ENCODE measurements around the gene BANF1.

- TF ChIP-seq MAZ (CRISPR knock-in tag; conservative IDR thresholded peaks at IDR 0.05 in 1 of 2, IDR thresholded peaks at IDR 0.05 in 1 of 2) (no peak), RBBP5 (IDR thresholded peaks at IDR 0.05; ENCODE audit: borderline replicate concordance, insufficient read depth, low read length, poor library complexity, severe bottlenecking) (no peak), ZNF431 (CRISPR knock-in tag; IDR thresholded peaks at IDR 0.05) (no peak), IRF2 (CRISPR knock-in tag; IDR thresholded peaks at IDR 0.05) (no peak), NBN (IDR thresholded peaks at IDR 0.05; ENCODE audit: low read depth) (no peak), TBP (optimal IDR thresholded peaks at IDR 0.05; ENCODE audit: low read depth, low read length) (no peak), ETV6 (IDR thresholded peaks at IDR 0.05; ENCODE audit: borderline replicate concordance in 1 of 2, low read depth in 2 of 2, low read length in 1 of 2) (no peak), ETV6 (CRISPR knock-in tag; IDR thresholded peaks at IDR 0.05; ENCODE audit: borderline replicate concordance) (no peak), FOXK2 (conservative IDR thresholded peaks at IDR 0.05 in 1 of 2, IDR thresholded peaks at IDR 0.05 in 1 of 2; ENCODE audit: low read depth in 2 of 2) (no peak), JUND (IDR thresholded peaks at IDR 0.05; ENCODE audit: borderline replicate concordance, low read depth, low read length) (no peak), JUND (tag; IDR thresholded peaks at IDR 0.05; ENCODE audit: borderline replicate concordance, low read depth, low read length) (no peak), CBX3 (IDR thresholded peaks at IDR 0.05; ENCODE audit: borderline replicate concordance in 1 of 2, low read length in 2 of 2) (no peak), TFAM (CRISPR knock-in tag; conservative IDR thresholded peaks at IDR 0.05) (no peak), FOXM1 (IDR thresholded peaks at IDR 0.05; ENCODE audit: low read depth) (no peak), FOXM1 (CRISPR knock-in tag; IDR thresholded peaks at IDR 0.05; ENCODE audit: low read depth) (no peak), ZNF274 (IDR thresholded peaks at IDR 0.05; ENCODE audit: borderline replicate concordance, low read depth, low read length) (no peak)
- TF ChIP-seq, protein P1, sequence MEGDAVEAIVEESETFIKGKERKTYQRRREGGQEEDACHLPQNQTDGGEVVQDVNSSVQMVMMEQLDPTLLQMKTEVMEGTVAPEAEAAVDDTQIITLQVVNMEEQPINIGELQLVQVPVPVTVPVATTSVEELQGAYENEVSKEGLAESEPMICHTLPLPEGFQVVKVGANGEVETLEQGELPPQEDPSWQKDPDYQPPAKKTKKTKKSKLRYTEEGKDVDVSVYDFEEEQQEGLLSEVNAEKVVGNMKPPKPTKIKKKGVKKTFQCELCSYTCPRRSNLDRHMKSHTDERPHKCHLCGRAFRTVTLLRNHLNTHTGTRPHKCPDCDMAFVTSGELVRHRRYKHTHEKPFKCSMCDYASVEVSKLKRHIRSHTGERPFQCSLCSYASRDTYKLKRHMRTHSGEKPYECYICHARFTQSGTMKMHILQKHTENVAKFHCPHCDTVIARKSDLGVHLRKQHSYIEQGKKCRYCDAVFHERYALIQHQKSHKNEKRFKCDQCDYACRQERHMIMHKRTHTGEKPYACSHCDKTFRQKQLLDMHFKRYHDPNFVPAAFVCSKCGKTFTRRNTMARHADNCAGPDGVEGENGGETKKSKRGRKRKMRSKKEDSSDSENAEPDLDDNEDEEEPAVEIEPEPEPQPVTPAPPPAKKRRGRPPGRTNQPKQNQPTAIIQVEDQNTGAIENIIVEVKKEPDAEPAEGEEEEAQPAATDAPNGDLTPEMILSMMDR (IDR thresholded peaks at IDR 0.05 in 2 of 3, conservative IDR thresholded peaks at IDR 0.05 in 1 of 3; ENCODE audit: insufficient read depth in 2 of 3, low read depth in 1 of 3, low read length in 3 of 3): no peak
These were observed 11.4 kb downstream of the BANF1 start for GRCh38 chr11:66013762-66014100.
